ENCODE results near the gene FRMD4A.

GRCh38 chr10:14370894-14371293 lies 40.2 kb upstream of the FRMD4A start:
- no peak for TF ChIP-seq POLR2A (IDR thresholded peaks at IDR 0.05; ENCODE audit: low read depth, low read length)
- TF ChIP-seq POLR2AphosphoS5 (IDR thresholded peaks at IDR 0.05; ENCODE audit: low read depth, low read length), result no peak
- no peak for TF ChIP-seq TAF1 (IDR thresholded peaks at IDR 0.05; ENCODE audit: low read depth, low read length)
